Measurements from ENCODE around the gene FAM53C. TPM values are rescaled to one million over a fixed set of nuclear protein-coding genes. Genes with fewer than 3 reads are reported as not detected.

FAM53C gene
- total and polyA plus RNA-seq, 10 of the 15 experiments (the other 5 are each of a cell fraction or from before 2014, with no cell fraction given) = 8.0 to 31.3 (median 24.0) TPM

DNA sequence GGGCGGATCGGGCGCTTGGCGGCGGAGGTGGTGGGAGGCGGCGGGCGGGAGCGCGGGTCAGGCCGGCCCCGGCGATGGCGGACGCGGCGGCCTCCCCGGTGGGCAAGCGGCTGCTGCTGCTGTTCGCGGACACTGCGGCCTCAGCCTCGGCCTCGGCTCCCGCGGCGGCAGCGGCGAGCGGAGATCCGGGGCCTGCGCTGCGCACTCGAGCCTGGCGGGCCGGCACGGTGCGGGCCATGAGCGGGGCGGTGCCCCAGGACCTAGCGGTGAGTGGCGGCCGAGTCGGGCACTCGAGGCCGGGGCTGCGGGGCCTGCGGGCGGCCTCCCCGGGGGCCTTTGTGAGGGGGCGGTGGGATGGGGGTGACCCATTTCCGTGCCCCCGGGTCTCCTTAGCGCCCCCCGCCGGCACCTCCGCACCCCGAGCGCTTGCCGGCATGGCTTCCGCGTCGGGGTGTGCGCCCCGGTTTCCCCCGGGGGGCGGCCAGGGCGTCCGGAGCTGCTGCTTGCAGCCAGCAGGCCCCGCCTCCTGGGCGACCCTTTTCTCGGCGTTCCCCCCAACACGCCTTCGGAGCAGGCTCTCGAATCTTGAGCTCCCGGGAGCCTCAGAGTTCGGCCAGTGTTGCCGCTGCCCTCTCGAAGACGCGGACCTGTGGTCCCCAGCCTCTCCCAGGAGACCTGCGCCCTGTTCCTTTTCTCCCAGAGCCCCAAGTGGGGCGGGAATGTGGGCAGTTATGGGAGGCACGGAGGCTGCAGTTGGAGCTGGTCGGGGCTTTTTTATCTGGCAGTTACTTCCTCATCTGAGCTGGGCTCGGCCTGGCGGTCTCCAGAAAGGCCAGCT is 14.9 kb downstream of the FAM53C start (continued):
- TF ChIP-seq, protein P1, sequence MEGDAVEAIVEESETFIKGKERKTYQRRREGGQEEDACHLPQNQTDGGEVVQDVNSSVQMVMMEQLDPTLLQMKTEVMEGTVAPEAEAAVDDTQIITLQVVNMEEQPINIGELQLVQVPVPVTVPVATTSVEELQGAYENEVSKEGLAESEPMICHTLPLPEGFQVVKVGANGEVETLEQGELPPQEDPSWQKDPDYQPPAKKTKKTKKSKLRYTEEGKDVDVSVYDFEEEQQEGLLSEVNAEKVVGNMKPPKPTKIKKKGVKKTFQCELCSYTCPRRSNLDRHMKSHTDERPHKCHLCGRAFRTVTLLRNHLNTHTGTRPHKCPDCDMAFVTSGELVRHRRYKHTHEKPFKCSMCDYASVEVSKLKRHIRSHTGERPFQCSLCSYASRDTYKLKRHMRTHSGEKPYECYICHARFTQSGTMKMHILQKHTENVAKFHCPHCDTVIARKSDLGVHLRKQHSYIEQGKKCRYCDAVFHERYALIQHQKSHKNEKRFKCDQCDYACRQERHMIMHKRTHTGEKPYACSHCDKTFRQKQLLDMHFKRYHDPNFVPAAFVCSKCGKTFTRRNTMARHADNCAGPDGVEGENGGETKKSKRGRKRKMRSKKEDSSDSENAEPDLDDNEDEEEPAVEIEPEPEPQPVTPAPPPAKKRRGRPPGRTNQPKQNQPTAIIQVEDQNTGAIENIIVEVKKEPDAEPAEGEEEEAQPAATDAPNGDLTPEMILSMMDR (IDR thresholded peaks at IDR 0.05 in 2 of 3, conservative IDR thresholded peaks at IDR 0.05 in 1 of 3; ENCODE audit: control insufficient read depth in 2 of 3, extremely low read depth in 1 of 3, insufficient read depth in 1 of 3, low read depth in 3 of 3, low read length in 3 of 3) = peak; percentile 36 to 45 (median 39); a peak in 5 of 6 replicates
- peak; percentile 27; the same call in 1 of the 2 replicates for TF ChIP-seq PML (IDR thresholded peaks at IDR 0.05; ENCODE audit: low read length)
- TF ChIP-seq ZNF207 (IDR thresholded peaks at IDR 0.05; ENCODE audit: borderline replicate concordance) = no peak; the same call in 1 of the 2 replicates
- TF ChIP-seq, protein P2, sequence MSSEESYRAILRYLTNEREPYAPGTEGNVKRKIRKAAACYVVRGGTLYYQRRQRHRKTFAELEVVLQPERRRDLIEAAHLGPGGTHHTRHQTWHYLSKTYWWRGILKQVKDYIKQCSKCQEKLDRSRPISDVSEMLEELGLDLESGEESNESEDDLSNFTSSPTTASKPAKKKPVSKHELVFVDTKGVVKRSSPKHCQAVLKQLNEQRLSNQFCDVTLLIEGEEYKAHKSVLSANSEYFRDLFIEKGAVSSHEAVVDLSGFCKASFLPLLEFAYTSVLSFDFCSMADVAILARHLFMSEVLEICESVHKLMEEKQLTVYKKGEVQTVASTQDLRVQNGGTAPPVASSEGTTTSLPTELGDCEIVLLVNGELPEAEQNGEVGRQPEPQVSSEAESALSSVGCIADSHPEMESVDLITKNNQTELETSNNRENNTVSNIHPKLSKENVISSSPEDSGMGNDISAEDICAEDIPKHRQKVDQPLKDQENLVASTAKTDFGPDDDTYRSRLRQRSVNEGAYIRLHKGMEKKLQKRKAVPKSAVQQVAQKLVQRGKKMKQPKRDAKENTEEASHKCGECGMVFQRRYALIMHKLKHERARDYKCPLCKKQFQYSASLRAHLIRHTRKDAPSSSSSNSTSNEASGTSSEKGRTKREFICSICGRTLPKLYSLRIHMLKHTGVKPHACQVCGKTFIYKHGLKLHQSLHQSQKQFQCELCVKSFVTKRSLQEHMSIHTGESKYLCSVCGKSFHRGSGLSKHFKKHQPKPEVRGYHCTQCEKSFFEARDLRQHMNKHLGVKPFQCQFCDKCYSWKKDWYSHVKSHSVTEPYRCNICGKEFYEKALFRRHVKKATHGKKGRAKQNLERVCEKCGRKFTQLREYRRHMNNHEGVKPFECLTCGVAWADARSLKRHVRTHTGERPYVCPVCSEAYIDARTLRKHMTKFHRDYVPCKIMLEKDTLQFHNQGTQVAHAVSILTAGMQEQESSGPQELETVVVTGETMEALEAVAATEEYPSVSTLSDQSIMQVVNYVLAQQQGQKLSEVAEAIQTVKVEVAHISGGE (CRISPR knock-in tag; IDR thresholded peaks at IDR 0.05) = no peak
- TF ChIP-seq HDAC2 (IDR thresholded peaks at IDR 0.05) = no peak
- peak; percentile 24 for TF ChIP-seq TAF1 (IDR thresholded peaks at IDR 0.05; ENCODE audit: borderline replicate concordance, low read depth, low read length)
- no peak for TF ChIP-seq PAX8 (IDR thresholded peaks at IDR 0.05)
- TF ChIP-seq SREBF2 (IDR thresholded peaks at IDR 0.05; ENCODE audit: low read length) = no peak
- no peak for TF ChIP-seq EP300 (IDR thresholded peaks at IDR 0.05; ENCODE audit: borderline replicate concordance in 1 of 2, control insufficient read depth in 1 of 2, low read depth in 2 of 2, low read length in 2 of 2)
- no peak for TF ChIP-seq HDGF (IDR thresholded peaks at IDR 0.05)
- peak; percentile 63; the same call in 1 of the 2 replicates for TF ChIP-seq NKRF (conservative IDR thresholded peaks at IDR 0.05)
- TF ChIP-seq ZNF217 (IDR thresholded peaks at IDR 0.05) = peak; percentile 20; the same call in 1 of the 2 replicates
- TF ChIP-seq ZNF622 (IDR thresholded peaks at IDR 0.05) = no peak
- TF ChIP-seq, protein P3, sequence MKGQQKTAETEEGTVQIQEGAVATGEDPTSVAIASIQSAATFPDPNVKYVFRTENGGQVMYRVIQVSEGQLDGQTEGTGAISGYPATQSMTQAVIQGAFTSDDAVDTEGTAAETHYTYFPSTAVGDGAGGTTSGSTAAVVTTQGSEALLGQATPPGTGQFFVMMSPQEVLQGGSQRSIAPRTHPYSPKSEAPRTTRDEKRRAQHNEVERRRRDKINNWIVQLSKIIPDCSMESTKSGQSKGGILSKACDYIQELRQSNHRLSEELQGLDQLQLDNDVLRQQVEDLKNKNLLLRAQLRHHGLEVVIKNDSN (IDR thresholded peaks at IDR 0.05; ENCODE audit: borderline replicate concordance, extremely low read length, insufficient read depth, low read depth, low read length) = no peak
- no peak for TF ChIP-seq SP1 (IDR thresholded peaks at IDR 0.05; ENCODE audit: low read depth, low read length)
- no peak for TF ChIP-seq POU2F2 (IDR thresholded peaks at IDR 0.05; ENCODE audit: borderline replicate concordance, low read depth, low read length)

Data from GM12878 (cell line).